Measurements from ENCODE around the gene THOC2.

Gene THOC2

GRCh38 chrX:123562342-123563146, 170.3 kb downstream of the THOC2 start:
- no peak for DNase-seq

GRCh38 chrX:123561439-123562215, 171.2 kb downstream of the THOC2 start:
- DNase-seq = no peak

- DNase-seq = no peak
Measured at GRCh38 chrX:123550829-123551228, 182.0 kb downstream of the THOC2 start.
